Calu3 (cell line): ENCODE measurements around the gene CD80. TPM values are rescaled to one million over a fixed set of nuclear protein-coding genes. Genes with fewer than 3 reads are reported as not detected.
"Not testable (repeated sequence)": the region's sequence is repeated elsewhere in the genome, so short reads cannot be mapped to it uniquely, and the experiment has no call there.

Source experiments
- BruUV-seq: library from RNA; stranded (reverse); fragments of 400-500 nt; replicated peaks from 2 replicates; lab custom pipeline; 2021; lab: Mats Ljungman, UMichigan
- CTCF ChIA-PET: fragments of 300-600 bp; sonication (Branson Sonifier 250); formaldehyde crosslinking; loops from one replicate; lab custom pipeline; 2022; ENCODE audit warnings: antibody characterized with exemption; lab: Charles Lee
- DNase-seq: peaks from one replicate; pipeline ENCODE4 v3.0.0; 2022
- H3K27ac Mint-ChIP-seq: one replicate; pipeline ENCODE4 v1.8.0; 2022; ENCODE audit warnings: mixed read lengths; ENCODE audit not compliant: unreplicated experiment
- H3K27me3 Mint-ChIP-seq: one replicate; pipeline ENCODE4 v1.8.0; 2022; ENCODE audit warnings: mixed read lengths; ENCODE audit not compliant: unreplicated experiment
- H3K36me3 Mint-ChIP-seq: one replicate; pipeline ENCODE4 v1.8.0; 2022; ENCODE audit warnings: mild to moderate bottlenecking, moderate library complexity, mixed read lengths; ENCODE audit not compliant: insufficient read depth, unreplicated experiment
- H3K4me1 Mint-ChIP-seq: one replicate; pipeline ENCODE4 v1.8.0; 2022; ENCODE audit warnings: mild to moderate bottlenecking, low read depth, mixed read lengths; ENCODE audit not compliant: unreplicated experiment
- H3K4me3 Mint-ChIP-seq: one replicate; pipeline ENCODE4 v1.8.0; 2022; ENCODE audit warnings: mild to moderate bottlenecking, low read depth, moderate library complexity, mixed read lengths; ENCODE audit not compliant: unreplicated experiment
- H3K9me3 Mint-ChIP-seq: one replicate; pipeline ENCODE4 v1.8.0; 2022; ENCODE audit warnings: low read depth, mixed read lengths; ENCODE audit not compliant: unreplicated experiment
- CTCF ChIP-seq: fragments of 200-600 bp; IDR thresholded peaks from one replicate; pipeline ENCODE4 v1.8.0; 2022; ENCODE audit warnings: antibody characterized with exemption; ENCODE audit not compliant: unreplicated experiment
- intact Hi-C: fragments of 100-400 bp; cut with micrococcal nuclease; formaldehyde crosslinking; loops from one replicate; pipeline ENCODE4 v1.10.0; 2022; ENCODE audit not compliant: unreplicated experiment
- total RNA-seq: library from RNA; stranded (reverse); gene quantifications from 2 replicates; pipeline ENCODE4 v1.2.3, GENCODE V29; 2022

CD80 gene
- total RNA-seq, 1 experiment from 2014 or later, result not detected

- Mint-ChIP-seq H3K27ac (no peak overlapping the region), H3K4me3 (no peak overlapping the region), H3K27me3 (peaks cover 8% of the 10 kb centered on the region), H3K9me3 (no peaks in the 10 kb centered on the region), H3K36me3 (no peaks in the 10 kb centered on the region), H3K4me1 (no peaks in the 10 kb centered on the region)
- CTCF ChIA-PET, result no interaction called here
- no peak for DNase-seq
- no TSS peak for BruUV-seq
- intact Hi-C loops, result no loop called here
- no peak for TF ChIP-seq CTCF
Measured at GRCh38 chr3:119557192-119557876, 2.1 kb downstream of the CD80 start.

- no peak for TF ChIP-seq CTCF
- no peaks in the 10 kb centered on the region for H3K36me3 Mint-ChIP-seq
- H3K27ac Mint-ChIP-seq, result no peak overlapping the region
- CTCF ChIA-PET, result no interaction called here
- intact Hi-C loops, result no loop called here
- BruUV-seq, result no TSS peak
- H3K4me1 Mint-ChIP-seq, result no peaks in the 10 kb centered on the region
- no peaks in the 10 kb centered on the region for H3K9me3 Mint-ChIP-seq
- DNase-seq, result no peak
- H3K4me3 Mint-ChIP-seq, result no peak overlapping the region
- H3K27me3 Mint-ChIP-seq, result peaks cover 8% of the 10 kb centered on the region
Measured at GRCh38 chr3:119555929-119556328, 3.5 kb downstream of the CD80 start.

DNA sequence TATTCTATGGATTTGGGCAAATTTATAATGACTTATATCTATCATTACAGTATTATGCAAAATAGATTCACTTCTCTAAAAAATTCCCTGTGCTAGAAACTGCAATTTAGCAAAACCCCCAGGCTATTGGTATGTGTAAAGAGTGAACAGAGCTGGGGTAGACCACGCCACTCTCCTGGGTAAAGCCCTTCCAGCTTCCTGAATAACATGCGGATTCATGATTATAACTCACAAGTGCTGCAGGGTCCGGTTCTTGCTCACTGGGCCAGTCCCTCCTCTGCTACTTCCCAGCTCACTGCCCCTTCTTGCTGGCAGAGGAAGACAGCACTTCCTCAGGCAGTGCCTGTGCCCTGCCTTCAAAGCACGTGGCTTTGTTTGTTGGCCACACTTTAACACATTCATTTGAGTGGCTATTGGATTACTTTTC lies 4.1 kb downstream of the CD80 start:
- peaks cover 8% of the 10 kb centered on the region for H3K27me3 Mint-ChIP-seq
- BruUV-seq, result no TSS peak
- DNase-seq, result no peak
- TF ChIP-seq CTCF, result no peak
- intact Hi-C loops, result no loop called here
- H3K4me3 Mint-ChIP-seq, result no peak overlapping the region
- H3K27ac Mint-ChIP-seq, result no peak overlapping the region
- CTCF ChIA-PET, result no interaction called here
- no peaks in the 10 kb centered on the region for H3K36me3 Mint-ChIP-seq
- no peaks in the 10 kb centered on the region for H3K9me3 Mint-ChIP-seq
- no peaks in the 10 kb centered on the region for H3K4me1 Mint-ChIP-seq

GRCh38 chr3:119553823-119554415 lies 5.5 kb downstream of the CD80 start:
- Mint-ChIP-seq H3K27me3 (peaks cover 8% of the 10 kb centered on the region), H3K36me3 (no peaks in the 10 kb centered on the region), H3K4me1 (no peaks in the 10 kb centered on the region), H3K9me3 (no peaks in the 10 kb centered on the region), H3K27ac (no peak overlapping the region), H3K4me3 (no peak overlapping the region)
- no peak for TF ChIP-seq CTCF
- BruUV-seq, result no TSS peak
- CTCF ChIA-PET, result no interaction called here
- intact Hi-C loops, result no loop called here
- no peak for DNase-seq

- H3K9me3 Mint-ChIP-seq, H3K36me3 Mint-ChIP-seq, BruUV-seq, H3K27me3 Mint-ChIP-seq, H3K27ac Mint-ChIP-seq, intact Hi-C loops, H3K4me1 Mint-ChIP-seq, H3K4me3 Mint-ChIP-seq, DNase-seq: not testable (repeated sequence)
- CTCF ChIA-PET, result interaction anchor here (1.2 kb wide), 1 partner anchor 18 kb away, joined by 3 read pairs; no protein-coding TSS in a partner anchor
Measured at GRCh38 chr3:119552928-119553327, 6.5 kb downstream of the CD80 start.
